Aorta (tissue), 5 donors: ENCODE results near the gene AMOTL1. TPM values are rescaled to one million over a fixed set of nuclear protein-coding genes. Genes with fewer than 3 reads are reported as not detected.

ENCODE experiments used
- ATAC-seq: fragments of 200-7000 bp; cut with Tn5 transposase; one replicate; pipeline ENCODE4 v1.9.1; 2022; ENCODE audit warnings: moderate library complexity; ENCODE audit not compliant: low FRiP score
- DNase-seq, 2 donors: peaks; one replicate each; pipeline ENCODE4 v3.0.0-alpha.2; 2020
- H3K27ac ChIP-seq, 2 donors: one replicate each; pipeline ENCODE4 v1.5.1; 2013; ENCODE audit warnings: low read length in 2 of 2, mild to moderate bottlenecking in 2 of 2, moderate library complexity in 2 of 2, control low read depth in 1 of 2, inconsistent platforms in 1 of 2, low read depth in 1 of 2
- H3K27me3 ChIP-seq, 2 donors: one replicate each; pipeline ENCODE4 v1.6.1; 2013; ENCODE audit warnings: control low read depth in 1 of 2, low read length in 1 of 2, mild to moderate bottlenecking in 1 of 2, moderate library complexity in 1 of 2; ENCODE audit not compliant: insufficient read depth in 2 of 2, control insufficient read depth in 1 of 2
- H3K36me3 ChIP-seq, 2 donors: one replicate each; pipeline ENCODE4 v1.6.1; 2013; ENCODE audit warnings: control low read depth in 1 of 2, low read length in 1 of 2, mild to moderate bottlenecking in 1 of 2; ENCODE audit not compliant: insufficient read depth in 2 of 2, control insufficient read depth in 1 of 2
- H3K4me1 ChIP-seq, 2 donors: one replicate each; pipeline ENCODE4 v1.6.1; 2013; ENCODE audit warnings: low read length in 2 of 2, control low read depth in 1 of 2, mild to moderate bottlenecking in 1 of 2, moderate library complexity in 1 of 2; ENCODE audit not compliant: insufficient read depth in 2 of 2, control insufficient read depth in 1 of 2
- H3K4me3 ChIP-seq, 2 donors: one replicate each; pipeline ENCODE4 v1.5.1; 2013; ENCODE audit warnings: low read length in 2 of 2, control low read depth in 1 of 2, mild to moderate bottlenecking in 1 of 2
- H3K9me3 ChIP-seq: one replicate; pipeline ENCODE4 v1.6.1; 2013; ENCODE audit warnings: mild to moderate bottlenecking, low read length; ENCODE audit not compliant: control insufficient read depth
- WGBS, 2 donors: extraction: QIAGEN DNeasy Blood & Tissue Kit; methylation state at CpG; one replicate each; pipeline ENCODE4 v1.1.7; 2013; 5-methylcytosine and 5-hydroxymethylcytosine counted together
- intact Hi-C, 2 donors: fragments of 100-400 bp; cut with DNase I; formaldehyde crosslinking; loops; one replicate each; pipeline versions ENCODE4 v1.14.2 to v1.15.0; 2022
- polyA plus RNA-seq, 2 donors: library from polyadenylated mRNA; stranded (reverse); fragments of 200-250 nt; gene quantifications; one replicate each; pipeline ENCODE4 v1.2.3, GENCODE V29; 2013
- total RNA-seq, 2 donors: library from RNA; stranded (reverse); fragmentation: NEBNext Ultra II Directional; extraction: Animal tissue kit (Norgen Biotek cat#: 25700); gene quantifications; one replicate each; pipeline ENCODE4 v1.2.1, GENCODE V29; 2021
- donor health status: healthy with polysubstance abuse.
- donor health status: Bipolar disorder and iron deficiency.
- donor health status: DM: no; HTN: no; CAD: no.
- donor health status: DM: no; HTN: no; CAD: no.
- donor health status: DM: yes; HTN: yes; CAD: no.

AMOTL1 gene
- total and polyA plus RNA-seq, 4 donors: 12.5 to 78.5 (median 39.6) TPM

DNA sequence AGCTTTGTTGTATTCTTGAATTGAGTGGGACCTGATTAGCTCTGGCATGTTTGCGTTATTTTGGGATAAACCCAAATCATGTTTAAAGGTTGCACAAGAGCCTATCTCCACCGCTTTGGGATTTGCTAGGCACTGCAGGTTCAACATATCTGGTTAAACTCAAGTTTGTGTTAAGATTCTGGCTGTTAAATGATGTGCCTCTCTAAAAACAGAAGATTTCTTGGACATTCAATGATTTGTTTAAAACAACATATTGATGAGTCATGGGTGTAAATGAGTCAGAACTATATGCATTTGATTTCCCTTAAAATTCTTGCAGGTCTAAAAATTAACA is 67.4 kb downstream of the AMOTL1 start:
- H3K4me3 ChIP-seq: no peak overlapping the region
- ATAC-seq: no peak
- intact Hi-C loops: no loop called here
- peak overlapping the region in 1 of 2 donors; percentile 45 for H3K27ac ChIP-seq
- H3K36me3 ChIP-seq: peaks cover 8 to 9% of the 10 kb centered on the region in 2 donors
- H3K9me3 ChIP-seq: no peaks in the 10 kb centered on the region
- DNase-seq: no peak
- H3K4me1 ChIP-seq: peaks cover 8 to 9% of the 10 kb centered on the region in 2 donors
- 52 to 60% methylated on average over 2 of the region's 2 CpGs for WGBS, 2 donors
- no peaks in the 10 kb centered on the region for H3K27me3 ChIP-seq

DNA sequence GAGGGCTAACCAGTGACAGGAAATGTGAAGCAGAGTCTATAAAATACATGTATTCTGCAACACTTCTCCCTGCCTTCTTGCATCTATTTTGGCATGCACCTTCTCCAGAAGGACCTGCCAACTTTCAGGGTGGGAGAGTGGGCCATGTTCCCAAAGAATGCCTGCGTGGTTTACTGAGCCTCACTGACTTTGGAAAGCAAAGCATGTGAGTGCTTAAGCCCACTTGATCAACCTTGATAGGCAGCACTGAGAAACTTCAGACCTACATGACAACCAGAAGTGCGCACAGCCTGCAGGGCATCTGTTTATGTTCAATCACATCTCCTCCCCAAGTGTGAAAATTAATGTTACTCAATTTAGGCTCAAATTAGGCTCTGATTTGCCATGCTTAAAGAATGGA is 69.2 kb downstream of the AMOTL1 start:
- Histone ChIP-seq H3K4me3 (no peak overlapping the region), H3K9me3 (no peaks in the 10 kb centered on the region), H3K36me3 (peaks cover 5% of the 10 kb centered on the region in 2 donors), H3K4me1 (peaks cover 8 to 9% of the 10 kb centered on the region in 2 donors), H3K27me3 (no peaks in the 10 kb centered on the region), H3K27ac (no peak overlapping the region)
- 22 to 32% methylated on average over 2 of the region's 2 CpGs for WGBS, 2 donors
- intact Hi-C loops: no loop called here
- DNase-seq (no peak), ATAC-seq (no peak)

DNA sequence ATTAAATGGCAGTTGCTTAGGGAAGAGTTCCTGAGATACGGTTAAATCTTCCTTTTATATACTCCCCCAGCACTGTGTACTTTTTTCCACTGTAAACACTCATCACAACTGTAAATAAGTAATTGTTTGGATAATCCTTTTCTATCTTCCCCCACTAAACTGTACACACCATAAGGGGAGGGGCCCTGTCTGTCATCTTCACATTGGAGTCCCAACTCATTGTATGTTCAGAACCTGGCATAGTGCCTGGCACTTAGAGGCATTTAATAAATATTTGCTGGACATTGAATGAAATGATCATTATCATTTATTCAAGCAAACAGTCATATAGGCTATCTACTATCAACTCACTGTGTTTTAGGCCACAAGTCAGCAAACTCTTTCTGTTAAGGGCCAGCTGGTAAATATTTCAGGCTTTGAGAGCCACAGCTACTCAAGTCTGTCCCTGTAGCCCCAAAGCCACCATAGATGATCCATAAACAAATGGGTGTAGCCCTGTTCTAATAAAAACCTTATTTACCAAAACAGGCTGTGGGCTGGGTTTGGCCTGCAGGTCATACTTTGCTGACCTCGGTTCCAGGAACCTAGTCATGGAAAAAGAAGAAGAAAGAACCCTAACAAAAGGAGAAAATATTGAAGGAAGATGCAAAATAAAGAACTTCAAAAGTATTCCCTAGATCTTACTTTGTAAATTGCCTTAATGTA is 70.0 kb downstream of the AMOTL1 start:
- 89 to 93% methylated on average over 2 of the region's 2 CpGs for WGBS, 2 donors
- no peaks in the 10 kb centered on the region for H3K27me3 ChIP-seq
- no peaks in the 10 kb centered on the region for H3K9me3 ChIP-seq
- ATAC-seq: no peak
- H3K27ac ChIP-seq: no peak overlapping the region
- H3K4me3 ChIP-seq: no peak overlapping the region
- DNase-seq: no peak
- peaks cover 8 to 9% of the 10 kb centered on the region in 2 donors for H3K4me1 ChIP-seq
- peaks cover 0 to 2% of the 10 kb centered on the region in 2 donors for H3K36me3 ChIP-seq
- intact Hi-C loops: no loop called here

DNA sequence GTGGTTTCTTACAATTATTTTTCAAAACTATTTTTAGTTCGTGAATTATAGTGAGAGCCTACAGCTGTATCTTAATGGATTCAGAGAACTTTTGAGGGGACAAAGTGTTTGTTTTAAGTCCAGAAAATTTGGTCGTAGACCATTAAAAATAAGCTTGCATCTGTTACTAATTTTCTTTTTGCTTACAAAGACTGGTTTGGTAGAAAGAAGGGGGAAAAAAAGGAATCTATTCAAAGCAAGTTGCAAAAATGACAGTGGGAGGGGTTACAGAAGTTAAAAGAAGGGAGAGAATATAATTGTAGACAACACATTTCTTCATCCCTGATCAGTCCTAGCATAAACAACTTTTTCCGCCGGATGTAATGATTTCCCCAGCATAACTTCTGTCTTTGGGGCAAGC is 72.1 kb downstream of the AMOTL1 start:
- no peak overlapping the region for H3K4me3 ChIP-seq
- ATAC-seq (no peak), DNase-seq (no peak)
- H3K27ac ChIP-seq: no peak overlapping the region
- peaks cover 11 to 16% of the 10 kb centered on the region in 2 donors for H3K4me1 ChIP-seq
- H3K9me3 ChIP-seq: no peaks in the 10 kb centered on the region
- 20 to 25% methylated on average over 4 of the region's 4 CpGs for WGBS, 2 donors
- intact Hi-C loops: loop anchor here in 1 of 2 donors (10.0 kb wide), 1 partner anchor 55 kb away; no protein-coding TSS in a partner anchor
- H3K27me3 ChIP-seq: no peaks in the 10 kb centered on the region
- H3K36me3 ChIP-seq: peaks cover 0 to 2% of the 10 kb centered on the region in 2 donors

DNA sequence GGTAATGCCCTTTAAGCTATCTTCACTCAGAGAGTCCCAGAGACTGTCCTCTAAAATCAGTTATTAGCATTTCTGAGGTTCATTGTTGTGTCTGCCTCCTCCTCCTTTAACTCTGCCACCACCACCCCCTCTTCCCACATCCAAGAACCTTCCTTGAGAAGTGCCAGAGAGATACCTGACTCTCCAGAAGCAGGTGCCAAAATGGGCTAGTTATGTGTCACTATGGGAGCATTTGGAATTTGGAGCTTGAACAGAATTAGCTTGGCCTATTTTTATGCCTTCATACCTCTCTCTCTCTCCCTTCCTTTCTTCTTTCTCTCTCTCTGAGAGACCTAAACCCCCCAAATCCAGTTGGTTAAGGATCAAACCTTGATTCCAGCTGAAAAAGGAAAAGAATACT is 75.9 kb downstream of the AMOTL1 start:
- H3K36me3 ChIP-seq: peaks cover 0 to 2% of the 10 kb centered on the region in 2 donors
- no peaks in the 10 kb centered on the region for H3K9me3 ChIP-seq
- ATAC-seq (no peak), DNase-seq (no peak)
- H3K27ac ChIP-seq: no peak overlapping the region
- intact Hi-C loops: loop anchor here in 1 of 2 donors (10.0 kb wide), 1 partner anchor 59 kb away; no protein-coding TSS in a partner anchor
- H3K4me1 ChIP-seq: peaks cover 11 to 20% of the 10 kb centered on the region in 2 donors
- no peaks in the 10 kb centered on the region for H3K27me3 ChIP-seq
- H3K4me3 ChIP-seq: no peak overlapping the region

DNA sequence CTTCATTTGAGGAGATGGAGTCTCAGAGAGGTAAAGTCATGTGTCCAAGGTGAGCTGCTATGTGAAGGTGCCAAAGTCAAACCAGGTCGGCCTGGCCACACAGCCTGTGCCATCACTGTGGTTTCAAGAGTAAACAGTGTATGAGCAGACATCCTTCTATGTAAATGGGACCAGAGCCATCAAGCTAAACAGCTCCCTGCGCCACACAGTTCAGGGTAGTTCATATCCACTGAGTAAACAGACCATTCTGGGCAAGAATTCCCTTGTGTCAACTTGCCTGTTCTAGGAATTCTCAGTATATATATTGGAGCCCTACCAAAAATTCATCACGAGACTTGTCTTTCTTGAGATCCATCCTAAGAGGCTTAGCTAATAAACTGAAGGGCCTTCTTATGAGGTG is 77.5 kb downstream of the AMOTL1 start:
- WGBS, 2 donors: 6% methylated on average over 3 of the region's 3 CpGs
- Histone ChIP-seq H3K4me3 (no peak overlapping the region), H3K4me1 (peaks cover 8 to 20% of the 10 kb centered on the region in 2 donors), H3K27ac (no peak overlapping the region), H3K36me3 (peaks cover 0 to 1% of the 10 kb centered on the region in 2 donors), H3K9me3 (no peaks in the 10 kb centered on the region), H3K27me3 (no peaks in the 10 kb centered on the region)
- DNase-seq (no peak), ATAC-seq (peak; percentile 68)
- intact Hi-C loops: loop anchor here (5.0 to 10.0 kb wide), 2 partner anchors 48 to 61 kb away; no protein-coding TSS in a partner anchor

DNA sequence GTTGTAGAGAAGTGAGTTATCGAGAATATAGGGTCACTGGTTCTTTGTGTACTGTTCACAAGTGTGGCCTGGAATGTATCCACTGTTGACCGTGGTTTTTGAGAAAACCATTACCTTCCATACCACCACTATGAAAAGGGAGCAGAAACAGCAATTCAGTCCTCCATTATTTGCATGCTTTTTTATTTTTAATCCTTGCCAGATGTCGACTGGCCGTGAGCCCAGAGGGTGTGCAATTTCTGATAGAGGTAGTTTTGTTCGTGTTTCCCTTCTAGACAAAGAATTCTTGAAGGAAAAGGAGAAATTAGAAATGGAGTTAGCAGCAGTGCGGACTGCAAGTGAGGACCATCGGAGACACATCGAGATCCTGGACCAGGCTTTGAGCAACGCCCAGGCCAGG is 81.7 kb downstream of the AMOTL1 start:
- no peak for DNase-seq
- Histone ChIP-seq H3K9me3 (no peaks in the 10 kb centered on the region), H3K36me3 (peaks cover 3% of the 10 kb centered on the region in 2 donors), H3K27me3 (no peaks in the 10 kb centered on the region), H3K4me1 (peaks cover 7 to 12% of the 10 kb centered on the region in 2 donors), H3K27ac (peak overlapping the region in 1 of 2 donors; percentile 30), H3K4me3 (no peak overlapping the region)
- intact Hi-C loops: loop anchor here (5.0 to 10.0 kb wide), 2 partner anchors 53 to 65 kb away; no protein-coding TSS in a partner anchor
- 12 to 15% methylated on average over 9 of the region's 9 CpGs for WGBS, 2 donors
- ATAC-seq: no peak

DNA sequence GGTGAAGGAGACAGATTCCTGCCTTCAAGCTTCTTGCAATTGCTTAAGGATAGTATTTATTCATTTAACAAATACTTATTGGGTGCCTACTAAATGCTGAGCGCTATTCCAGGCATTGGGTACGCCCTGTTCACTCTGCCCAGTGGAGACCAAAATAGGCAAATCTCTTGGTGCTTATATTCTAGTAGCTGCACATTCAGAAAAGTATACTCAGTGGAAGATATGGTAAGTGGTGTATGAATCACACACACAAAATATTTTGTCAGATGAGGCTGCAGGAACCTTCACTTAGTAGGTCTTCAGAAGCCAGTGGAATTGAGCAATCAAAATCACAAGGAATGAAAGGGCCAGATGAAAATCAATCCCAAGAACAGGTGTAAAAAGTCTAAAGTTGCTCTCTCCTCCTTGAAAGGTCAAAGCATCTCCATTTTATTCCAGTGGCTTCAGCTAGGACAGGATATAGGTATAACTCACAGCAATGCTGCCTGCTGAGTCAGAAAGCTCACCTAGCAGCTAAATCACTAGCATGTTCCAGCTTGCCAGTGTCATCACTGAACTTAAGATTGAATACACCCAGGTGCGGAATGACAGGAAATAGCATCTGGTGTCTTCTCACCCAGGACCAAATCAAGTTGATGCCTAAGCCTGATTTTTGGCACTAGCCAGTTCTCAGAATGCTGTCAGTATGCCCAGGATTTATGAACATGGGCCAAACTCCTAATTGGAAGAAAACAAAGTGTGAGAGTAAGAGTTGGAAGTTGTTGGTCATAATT is 83.9 kb downstream of the AMOTL1 start:
- 77 to 78% methylated on average over 3 of the region's 3 CpGs for WGBS, 2 donors
- Histone ChIP-seq H3K4me3 (no peak overlapping the region), H3K27me3 (no peaks in the 10 kb centered on the region), H3K9me3 (no peaks in the 10 kb centered on the region), H3K4me1 (peaks cover 0 to 2% of the 10 kb centered on the region in 2 donors), H3K27ac (no peak overlapping the region), H3K36me3 (peaks cover 3 to 6% of the 10 kb centered on the region in 2 donors)
- no peak for ATAC-seq
- DNase-seq: no peak
- intact Hi-C loops: no loop called here
